Activated gamma-delta T cell treated with Interleukin-2 at 50 U/mL for 16 hours (primary cell): Measurements from ENCODE around the gene DENND2C.

Source experiments
- DNase-seq: peaks from one replicate; pipeline ENCODE4 v3.0.0-alpha.2; 2020

Gene DENND2C

DNA sequence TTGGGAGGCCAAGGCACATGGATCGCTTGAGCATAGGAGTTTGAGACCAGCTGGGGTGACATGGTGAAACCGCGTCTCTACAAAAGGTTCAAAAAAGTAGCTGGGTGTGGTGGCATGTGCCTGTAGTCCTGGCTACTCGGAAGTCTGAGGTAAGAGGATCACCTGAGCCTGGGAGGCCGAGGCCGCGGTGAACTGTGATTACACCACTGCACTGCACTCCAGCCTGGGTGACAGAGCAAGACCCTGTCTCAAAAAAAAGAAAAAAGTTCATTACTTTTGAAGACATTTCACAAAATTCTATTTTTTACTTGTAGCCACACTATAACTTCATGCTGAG lies 2.1 kb upstream of the DENND2C start:
- no peak for DNase-seq

DNA sequence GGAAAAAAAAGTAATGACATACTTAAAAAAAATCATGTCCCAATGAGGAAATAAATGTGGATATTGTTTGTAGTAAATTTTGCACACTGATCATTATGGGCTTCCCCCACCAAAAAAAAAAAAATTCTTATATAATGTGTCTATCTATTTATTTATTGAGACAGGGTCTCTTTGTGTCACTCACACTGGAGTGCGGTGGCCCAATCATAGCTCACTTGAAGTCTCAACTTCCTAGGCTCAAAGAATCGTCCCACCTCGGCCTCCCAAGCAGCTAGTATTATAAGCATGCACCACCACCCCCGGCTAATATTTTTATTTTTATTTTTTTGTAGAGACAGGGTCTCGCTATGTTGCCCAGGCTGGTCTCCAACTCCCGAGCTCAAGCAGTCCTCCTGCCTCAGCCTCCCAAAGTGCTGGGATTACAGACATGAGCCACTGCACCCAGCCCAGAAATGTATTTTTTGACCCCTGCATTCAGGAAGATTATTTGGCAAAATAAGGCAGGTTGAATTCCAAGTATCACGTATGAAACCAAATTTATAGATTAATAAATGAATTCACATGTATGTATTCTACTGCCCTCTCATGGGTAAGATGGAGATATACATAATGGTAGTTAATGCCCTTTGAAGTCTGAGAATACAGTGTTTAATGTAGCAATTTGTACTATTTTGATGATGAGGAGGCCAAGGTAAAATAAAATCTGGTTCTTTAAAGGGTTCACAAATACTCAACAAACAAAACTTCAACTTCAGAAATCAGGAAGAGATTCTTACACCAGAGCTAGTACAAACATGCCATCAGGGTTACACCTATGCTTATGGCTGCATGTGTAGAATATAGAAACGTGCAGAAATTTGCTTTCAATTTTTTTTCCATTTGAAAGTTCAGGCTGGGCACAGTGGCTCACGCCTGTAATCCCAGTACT lies 1.4 kb upstream of the DENND2C start:
- no peak for DNase-seq

DNA sequence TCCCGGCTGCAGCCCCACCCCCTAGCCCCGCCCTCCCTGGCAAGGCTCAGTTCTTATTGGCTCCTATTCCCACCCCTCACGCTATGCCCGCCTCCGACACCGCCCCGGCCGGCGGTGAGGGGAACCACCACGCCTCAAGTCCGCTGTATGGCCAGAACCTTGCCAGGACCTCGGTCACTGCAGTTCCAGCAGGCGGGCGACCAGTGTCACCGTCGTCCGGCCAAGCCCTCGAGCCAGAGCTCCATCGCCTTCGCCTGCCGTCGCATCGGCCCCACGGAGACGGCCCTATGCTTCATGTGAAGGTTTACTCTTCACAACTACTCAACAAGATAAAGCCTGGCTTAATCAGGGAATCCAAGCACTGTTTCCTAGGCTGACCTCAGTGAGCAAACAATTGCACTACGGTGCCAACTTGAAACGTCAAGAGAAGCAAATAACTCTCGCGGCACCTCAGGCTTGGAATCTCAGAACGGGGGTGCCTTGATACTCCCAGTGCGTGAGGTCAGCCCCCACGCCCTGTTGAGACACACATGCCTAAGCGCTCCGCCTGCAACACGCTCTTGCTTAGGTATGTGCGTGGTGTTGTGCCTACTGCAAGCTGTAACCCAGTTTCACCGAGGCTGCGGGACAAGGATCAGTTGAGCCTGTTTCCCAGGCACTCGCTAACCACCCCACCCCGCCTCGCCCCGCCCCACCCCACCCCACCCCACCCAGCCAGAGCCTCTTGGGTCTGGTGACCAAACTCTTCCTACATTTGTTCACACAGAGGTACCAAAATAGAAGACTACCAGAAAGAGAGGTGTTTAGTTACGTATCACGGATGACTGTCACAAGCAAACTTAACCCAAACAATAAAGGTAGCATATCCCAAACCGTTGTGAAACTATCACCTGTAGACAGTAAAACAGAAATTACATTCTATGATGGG lies 498 bp upstream of the DENND2C start:
- peak; percentile 82 for DNase-seq

DNA sequence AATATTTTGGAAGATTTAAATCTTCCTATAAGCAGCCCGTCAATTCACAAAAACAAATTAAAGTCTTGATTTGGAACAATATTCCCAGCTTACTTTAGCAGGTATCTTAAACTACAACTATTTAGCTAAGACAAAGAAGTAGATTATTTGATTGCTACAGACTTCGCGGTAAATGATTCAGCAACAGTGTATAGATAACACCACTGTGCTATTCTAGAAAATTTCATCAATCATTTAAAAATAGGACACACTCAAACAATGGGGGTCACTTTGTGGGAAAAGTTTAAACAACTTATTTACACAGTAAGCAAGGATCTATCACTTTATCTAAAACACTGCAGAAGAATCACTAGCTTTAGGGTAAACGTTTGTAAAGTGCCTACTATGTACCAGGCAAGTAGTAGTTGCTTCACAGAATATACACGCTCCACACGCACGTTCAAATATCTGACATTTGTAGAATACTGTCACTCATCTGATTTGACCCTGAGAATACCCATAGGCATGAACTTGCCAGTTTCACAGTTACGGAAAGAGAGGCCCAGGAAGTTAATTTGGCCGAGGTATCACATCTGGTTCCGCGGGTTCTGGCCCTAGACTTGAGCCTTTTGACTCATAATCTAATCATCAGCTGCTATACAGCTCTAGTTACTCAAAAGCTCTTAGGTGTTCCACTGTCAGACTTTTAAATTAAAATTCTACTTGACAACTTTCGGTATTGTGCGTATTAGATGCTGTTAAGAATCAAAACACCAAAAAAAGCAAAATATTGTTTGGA lies 876 bp downstream of the DENND2C start:
- DNase-seq, result no peak

DNA sequence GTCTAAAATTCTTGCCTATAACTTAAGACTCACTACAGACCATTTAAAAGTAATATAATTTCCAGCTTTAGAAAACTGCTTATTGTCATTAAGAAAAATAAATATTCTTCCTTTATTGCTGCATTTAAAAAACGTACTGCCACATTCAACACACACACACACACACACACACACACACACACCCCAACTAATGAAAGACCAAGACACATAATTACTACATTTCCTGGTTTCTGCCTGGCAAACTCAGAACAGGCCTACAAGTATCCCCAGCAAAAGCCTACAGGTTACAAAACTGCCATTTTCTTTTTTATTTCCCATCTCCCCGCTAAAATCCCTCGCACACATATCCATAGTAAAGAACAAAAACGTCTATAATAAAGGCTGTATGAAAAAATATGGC lies 1.5 kb downstream of the DENND2C start:
- no peak for DNase-seq

DNA sequence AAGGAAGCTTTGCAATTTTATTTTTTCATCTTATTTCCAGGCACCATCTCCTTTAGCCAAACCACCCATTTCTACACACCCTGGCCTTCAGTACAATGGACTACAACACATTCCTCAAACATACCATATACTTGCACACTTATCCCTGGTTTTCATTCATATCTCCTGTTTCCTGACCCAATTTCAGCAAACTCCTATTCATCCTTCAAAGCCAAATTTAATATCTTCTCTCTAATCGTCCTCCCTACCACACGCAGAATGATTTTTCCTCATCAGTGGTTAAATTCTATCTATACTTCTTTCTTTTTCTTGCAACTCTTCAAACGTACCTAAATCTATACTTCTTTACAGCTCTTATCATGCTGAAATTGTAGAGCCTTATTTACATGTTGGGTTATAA lies 2.9 kb downstream of the DENND2C start:
- DNase-seq, result no peak

DNA sequence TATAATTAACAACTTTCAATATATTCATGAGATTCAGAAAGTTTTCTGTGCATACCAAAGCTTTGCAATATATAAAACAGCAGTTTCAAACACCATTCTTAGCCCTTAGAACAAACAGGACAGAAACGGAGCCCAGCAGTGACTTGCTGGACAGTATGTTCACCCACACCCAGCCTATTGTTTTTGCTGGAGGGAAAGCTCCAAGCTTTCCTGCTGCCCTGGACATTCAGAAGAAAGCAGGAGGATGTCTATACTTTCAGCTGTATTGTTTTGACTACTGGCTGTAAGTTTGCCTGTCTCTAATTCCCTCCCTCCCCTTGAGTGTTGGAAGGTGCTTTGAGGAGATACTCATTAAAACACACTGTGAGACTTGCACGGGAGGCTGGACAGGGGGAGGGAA lies 9.6 kb downstream of the DENND2C start:
- DNase-seq, result no peak

DNA sequence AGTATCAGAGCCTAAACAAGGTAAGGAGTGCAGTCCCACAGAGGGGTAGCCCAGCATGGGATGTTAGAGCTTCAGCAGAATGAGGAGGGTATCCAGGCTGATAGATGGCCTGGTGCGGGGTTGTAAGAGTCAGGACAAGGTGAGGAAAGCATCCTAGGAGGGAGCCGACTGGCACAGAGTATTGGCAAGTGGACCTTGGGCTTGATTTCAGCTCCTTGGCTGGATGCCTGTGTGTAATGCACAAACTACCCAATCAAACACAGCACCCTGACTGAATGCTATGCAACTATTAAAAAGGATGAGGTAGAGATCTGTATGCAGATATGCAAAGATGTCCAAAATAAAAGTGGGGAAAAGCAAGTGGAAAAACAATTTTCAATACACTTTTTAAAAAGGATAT lies 18.0 kb downstream of the DENND2C start:
- DNase-seq, result no peak

DNA sequence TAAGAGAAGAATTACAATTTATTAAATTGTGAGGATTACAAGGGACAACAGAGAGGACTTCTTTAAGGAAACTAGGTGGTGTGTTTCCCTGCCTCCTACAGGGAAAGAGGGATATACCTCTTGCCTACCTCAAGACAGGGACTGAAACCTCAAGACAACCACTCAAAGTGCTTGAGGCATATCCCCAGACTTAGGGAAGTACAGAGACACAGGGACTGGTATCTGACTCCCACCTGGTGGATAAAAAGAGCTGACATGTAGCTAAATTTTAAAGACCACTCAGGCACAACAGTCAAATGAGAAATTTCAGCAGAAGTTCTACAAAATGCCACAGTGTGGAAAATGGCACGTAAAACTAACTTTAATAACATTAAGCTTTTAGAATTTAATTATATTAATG lies 21.3 kb downstream of the DENND2C start:
- no peak for DNase-seq

DNA sequence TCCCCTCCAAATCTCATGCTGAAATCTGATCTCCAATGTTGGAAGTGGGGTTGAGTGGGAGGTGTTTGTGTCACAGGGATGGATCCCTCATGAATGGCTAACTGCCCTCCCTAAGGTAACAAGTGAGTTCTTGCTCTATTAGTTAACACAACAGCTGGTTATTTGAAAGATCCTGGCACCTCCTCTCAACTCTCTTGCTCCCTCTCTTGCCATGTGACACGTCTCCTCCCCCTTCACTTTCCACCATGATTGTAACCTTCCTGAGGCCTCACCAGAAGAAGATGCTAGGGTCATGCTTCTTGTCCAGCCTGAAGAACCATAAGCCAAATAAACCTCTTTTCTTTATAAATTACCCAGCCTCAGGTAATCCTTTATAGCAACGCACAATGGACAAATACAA lies 28.5 kb downstream of the DENND2C start:
- no peak for DNase-seq

DNA sequence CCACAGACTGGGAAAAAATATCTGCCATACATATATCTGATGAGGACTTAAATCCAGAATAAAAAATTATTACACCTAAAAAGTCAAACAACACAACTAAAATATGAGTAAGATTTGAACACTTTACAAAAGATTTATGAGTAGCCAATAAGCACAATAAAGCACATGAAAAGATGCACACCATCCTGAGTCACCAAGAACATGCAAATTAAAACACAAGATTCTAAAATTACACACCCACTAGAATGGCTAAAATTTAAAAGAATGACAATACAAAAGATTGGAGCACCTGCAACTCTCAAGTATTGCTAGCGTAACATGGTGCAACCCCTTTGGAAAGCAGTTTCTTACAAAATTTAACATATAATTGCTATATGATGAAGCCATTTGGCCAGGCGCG lies 30.9 kb downstream of the DENND2C start:
- DNase-seq, result no peak

DNA sequence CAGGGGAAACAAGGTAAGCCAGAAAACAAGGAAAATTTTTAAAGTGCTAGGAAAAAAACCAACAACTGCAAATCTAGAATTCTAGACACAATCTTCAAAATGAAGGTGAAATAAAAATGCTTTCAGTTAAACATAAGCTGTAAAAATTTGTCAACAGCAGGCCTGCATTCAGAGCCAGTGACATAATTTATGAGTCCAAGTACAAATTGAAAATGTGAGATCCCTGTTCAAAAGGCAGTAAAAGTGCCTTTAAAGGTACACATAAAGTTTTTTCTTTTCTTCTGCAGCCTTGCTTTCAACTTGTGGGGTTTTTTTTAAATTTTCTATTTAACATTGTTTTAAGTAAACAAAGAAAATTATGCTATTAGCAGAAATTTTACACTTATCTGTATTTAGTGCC lies 37.4 kb downstream of the DENND2C start:
- DNase-seq, result no peak

DNA sequence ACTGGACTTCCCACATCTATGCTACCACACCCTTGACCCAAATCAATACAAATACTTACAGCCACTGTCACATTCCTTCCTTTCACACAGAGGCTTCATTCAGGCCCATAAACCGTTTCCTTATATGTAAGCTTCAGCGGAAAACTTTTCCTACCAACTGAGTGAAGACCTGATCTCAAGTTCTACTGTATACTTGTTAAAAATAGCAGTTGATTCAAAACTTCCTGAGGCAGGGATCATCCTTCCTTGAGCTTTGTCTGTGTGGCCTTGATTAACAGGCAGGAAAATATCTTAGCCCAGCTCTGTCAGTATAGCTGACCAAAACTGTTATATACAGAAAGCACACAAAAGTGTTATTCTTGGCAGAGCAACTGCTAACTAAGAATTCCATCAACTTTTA lies 42.7 kb downstream of the DENND2C start:
- DNase-seq, result no peak

DNA sequence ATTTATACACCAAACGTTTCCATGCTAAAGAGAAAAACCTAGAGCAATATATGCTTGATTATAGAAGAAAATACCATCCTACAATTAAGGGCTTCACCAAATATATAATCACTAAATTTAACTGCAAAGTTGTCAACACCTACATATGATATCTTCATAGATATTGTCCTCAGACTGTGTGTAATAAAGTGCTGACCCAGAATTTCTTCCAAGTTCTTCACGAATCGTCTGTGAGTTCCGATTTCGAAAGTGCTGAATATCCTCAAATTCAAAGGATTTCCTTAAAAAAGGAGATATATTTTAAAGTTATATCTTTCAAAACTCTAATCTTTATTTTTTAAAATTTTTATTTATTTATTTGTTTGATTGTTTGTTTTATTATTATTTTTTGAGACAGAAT lies 46.5 kb downstream of the DENND2C start:
- DNase-seq, result no peak

DNA sequence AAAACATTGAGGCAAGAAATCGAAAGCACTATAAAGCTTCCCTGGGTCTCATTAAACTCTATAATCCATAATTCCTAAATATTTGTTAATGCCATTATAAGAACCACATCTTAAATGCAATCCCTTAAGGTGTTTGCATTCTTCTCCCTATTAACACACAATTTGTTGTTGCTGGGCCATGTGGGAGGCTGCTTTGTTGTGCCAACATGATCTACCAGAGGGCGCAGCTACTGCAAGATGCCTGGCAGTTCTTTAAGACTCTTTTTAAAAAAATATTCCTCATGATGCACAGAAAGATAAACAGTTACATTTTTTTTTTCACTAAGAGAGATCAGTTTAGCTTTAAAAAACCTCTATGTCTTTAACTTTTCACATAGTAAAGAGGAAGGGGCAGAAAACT lies 49.4 kb downstream of the DENND2C start:
- DNase-seq, result no peak

DNA sequence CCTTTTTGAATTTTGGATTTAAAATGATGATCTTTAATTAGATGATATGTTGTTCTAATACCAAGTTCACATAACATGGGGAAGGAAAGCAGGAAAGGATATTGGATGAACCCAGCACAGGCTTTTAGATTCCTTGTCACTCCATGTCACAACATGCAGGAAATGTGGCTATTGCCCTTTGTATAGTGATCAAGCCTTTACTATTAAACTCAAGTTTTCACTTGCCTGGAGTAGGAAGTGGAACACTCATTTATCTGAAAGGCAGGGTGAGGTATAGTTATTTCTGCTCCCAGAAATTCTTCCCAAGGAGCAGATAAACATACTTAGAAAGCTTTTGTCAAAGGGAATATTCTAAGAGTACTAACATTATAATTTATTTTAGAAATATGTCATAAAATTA lies 51.2 kb downstream of the DENND2C start:
- no peak for DNase-seq

DNA sequence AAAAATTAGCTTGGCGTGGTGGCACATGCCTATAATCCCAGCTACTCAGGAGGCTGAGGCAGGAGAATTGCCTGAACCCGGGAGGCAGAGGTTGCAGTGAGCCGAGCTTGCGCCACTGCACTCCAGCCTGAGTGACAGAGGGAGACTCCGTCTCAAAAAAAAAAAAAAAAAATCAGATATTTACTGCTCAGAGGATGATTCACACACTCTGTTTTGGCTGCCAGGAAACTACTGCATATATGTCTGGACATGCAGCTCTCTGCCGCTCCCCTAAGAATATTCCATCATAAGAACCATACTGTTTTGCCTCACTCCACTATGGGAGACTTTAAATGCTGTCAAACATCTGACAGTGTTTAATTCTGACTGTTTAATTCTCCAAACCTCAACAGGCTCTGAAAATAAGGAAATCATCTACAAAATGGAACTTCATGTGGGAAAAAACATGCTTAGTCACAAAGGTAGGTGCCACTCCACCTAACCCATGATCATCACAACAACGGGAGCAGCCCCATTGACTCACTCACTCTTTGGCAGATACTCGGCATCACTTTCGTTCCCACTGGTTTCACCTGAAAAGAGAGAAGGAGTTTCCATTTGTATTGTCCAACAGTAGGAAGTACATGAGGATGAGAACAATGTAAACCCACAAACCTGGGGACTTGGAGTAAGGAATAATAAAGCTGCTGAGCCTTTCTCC lies 59.2 kb downstream of the DENND2C start:
- no peak for DNase-seq

DNA sequence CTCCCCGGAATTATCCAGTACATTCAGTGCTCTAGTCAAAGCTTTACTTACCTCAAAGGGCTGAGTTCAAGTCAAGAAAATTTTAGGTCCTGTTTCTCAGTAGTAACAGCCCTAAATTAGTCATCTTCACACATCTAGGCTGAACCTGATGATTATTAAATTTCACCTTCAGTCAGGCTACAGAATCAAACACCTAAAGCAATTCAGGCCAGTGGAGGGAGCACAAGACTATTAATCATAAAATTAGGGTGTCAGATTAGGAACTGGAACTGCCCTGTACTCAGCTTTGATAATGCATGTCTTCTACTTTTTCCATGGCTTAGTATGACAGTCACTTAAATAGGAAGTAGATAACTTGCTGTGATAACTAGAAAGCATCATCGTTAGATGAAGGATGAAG lies 60.0 kb downstream of the DENND2C start:
- DNase-seq, result no peak

DNA sequence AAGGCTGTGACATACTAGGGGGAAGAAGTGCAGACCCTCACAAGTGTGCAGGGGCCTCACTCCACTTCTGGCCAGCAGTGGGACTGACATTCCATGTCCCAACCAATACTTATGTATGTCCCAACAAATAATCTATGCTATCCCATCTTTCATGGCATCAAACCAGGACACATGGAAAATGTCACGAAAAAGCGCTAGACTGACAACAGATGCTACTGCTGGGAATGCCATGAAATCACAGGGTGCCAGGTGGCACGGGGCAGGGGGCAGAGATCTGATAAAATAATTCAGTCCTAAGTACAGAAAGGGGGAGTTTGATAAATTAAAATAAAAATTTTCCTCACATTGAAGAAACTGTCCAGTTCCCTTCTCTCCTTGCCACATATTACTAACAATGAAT lies 60.8 kb downstream of the DENND2C start:
- DNase-seq, result no peak

DNA sequence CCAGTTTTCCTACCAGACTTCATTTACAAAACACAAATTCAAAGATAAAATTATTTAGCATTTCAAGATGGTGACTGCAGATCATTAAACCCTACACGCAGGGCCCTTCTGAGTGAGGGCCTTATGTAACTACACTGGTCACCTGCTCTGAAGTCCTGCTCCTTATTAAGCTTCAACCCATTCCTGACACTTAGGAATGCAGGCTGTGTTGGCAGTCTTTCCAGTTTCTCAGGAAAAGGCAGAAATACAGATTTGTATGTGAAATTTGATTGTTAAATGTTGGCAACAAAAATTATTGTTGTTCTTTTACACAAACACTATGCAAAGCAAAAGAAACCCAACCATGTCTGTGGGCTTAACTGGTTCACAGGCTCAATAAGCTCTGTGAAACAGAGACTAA lies 62.6 kb downstream of the DENND2C start:
- DNase-seq, result no peak

DNA sequence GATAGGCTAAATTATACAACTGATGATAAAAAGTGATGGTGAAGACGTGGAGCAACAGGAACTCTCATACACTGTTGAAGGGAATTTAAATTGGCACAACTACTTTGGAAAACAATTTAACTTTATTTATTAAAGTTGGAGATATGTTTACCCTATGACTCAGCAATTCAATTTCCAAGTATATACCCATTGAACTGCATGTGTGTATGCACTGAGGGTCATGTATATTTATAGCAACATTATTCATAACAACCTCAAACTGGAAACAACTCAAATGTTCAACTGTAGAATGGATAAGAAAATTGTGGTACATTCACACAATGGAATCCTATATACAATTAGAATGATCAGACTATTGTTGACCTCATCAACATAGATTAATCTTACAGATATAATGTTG lies 71.9 kb downstream of the DENND2C start:
- DNase-seq, result no peak

DNA sequence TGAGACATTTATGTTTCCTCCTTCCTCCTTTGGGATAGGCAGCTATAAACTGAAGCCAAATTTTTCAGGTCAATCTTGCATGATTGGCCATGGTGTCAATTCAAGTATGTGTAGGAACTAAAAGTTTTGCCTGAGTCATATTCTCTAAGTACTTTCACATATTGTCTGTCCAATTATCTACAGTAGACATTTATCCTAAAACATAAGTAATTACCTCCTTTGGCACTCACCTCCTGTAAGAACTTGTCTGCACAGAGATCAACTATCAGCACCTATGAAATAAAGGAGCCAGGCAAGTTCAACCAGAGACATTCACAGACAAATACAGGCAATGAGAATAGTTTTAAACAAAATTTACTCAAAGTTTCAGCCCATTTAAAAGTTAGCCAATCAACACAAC lies 74.2 kb downstream of the DENND2C start:
- DNase-seq, result no peak

DNA sequence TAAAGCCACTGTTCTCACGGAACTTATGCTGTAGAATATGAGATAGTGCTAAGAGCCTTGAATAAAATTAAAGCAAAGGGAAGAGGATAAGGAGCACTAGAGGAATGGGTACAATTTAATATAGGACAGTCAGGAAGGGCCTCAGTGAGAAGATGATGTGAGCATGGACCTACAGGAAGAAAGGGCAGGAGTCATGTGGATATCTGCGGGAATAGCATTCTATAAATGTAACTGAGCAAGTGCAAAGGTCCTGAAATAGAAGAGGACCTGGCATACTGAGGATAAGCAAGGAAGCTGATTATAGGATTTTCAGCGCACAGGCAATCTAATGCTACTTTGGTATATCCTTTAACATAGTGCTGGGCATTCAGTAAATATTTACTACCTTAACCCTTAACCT lies 75.8 kb downstream of the DENND2C start:
- DNase-seq, result no peak
